Suppressor macrophage (primary cell): ENCODE measurements around the gene GSN.
"Not testable (repeated sequence)": the region's sequence is repeated elsewhere in the genome, so short reads cannot be mapped to it uniquely, and the experiment has no call there.

Source experiments
- DNase-seq, 4 experiments: peaks; one replicate each; pipeline ENCODE4 v3.0.0-alpha.2; 2020 to 2022

GSN gene

GRCh38 chr9:121288673-121289025, 20.7 kb downstream of the GSN start:
- peak; percentile 38 to 70 (median 48) for DNase-seq

DNA sequence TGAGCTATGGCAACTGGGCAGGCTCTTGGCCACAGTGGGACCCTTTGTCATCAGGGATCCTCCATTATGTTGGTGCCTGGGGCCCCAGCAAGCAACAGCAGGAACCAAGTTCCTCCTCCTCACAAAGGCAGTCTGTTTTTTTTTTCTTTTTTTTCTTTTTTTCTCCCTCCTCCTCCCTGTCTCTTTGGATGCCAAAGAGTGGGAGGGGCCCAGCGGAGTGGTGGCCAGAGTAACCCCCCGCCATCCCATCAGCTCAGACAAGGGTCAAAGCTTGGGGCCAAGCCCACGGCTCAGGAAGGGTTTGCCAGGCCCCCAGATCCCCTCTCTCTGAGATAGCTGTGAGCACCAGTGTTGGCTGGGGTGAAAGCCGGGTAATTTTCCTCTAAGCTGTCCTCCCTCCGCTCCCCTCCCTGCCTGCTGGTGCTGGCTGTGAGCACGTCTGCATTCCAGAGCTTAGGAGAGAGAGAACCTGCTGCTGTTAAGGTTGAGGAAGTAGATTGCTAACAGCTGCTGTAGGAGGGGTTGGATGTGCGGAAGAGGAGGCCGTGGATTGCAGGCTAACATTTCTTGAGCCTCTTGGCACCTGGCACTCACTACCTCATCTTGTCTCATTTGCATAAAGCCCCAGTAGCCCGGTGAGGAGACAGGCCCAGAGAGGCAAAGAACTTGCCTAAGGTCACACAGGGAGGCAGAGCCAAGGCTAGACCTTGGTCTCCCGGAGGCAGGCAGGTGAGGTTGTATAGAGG, 21.2 kb downstream of the GSN start:
- DNase-seq = peak; percentile 37 to 69 (median 65)

DNA sequence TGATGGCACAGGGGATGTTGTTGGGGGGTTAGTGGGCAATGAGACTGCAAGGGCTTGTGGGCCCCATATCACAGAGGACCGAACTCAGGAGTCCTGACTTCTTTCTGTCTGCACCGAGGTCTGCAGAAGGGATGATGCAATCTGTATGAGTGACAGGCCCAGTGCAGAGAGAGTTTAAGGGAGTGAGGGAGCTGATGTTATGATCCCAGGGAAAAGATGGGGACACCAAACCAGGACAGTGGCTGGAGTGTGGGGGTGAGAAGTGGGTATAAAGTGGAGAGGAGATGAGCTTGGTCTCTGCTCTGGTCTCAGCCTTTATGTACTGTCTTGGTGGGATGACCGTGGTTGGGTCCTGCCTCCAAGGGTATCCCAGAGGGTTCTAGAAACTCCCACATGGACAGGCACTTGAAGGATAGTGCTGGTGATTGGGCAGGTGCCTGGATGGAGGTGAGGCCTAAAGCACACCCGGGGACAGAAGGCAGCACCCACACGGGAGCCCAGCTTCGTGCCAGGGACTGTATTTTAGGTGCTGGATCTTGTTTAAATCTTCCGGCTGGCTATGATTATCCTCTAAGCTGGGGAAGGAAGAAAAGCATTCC, 21.9 kb downstream of the GSN start:
- DNase-seq = no peak

DNA sequence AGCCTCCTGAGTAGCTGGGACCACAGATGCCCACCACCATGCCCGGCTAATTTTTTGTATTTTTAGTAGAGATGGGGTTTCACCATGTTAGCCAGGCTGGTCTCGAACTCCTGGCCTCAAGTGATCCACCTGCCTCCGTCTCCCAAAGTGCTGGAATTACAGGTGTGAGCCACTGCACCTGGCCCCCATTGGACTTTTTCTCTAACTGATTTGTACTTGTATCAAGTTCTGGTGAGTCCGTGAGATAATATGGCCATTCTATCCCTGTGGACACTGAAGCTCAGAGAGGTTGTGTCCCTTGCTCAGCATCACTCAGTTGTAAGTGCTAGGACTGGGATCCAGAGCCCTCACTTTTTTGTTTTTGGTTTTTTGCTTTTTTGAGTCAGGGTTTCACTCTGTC, 23.6 kb downstream of the GSN start:
- DNase-seq = not testable (repeated sequence)

GRCh38 chr9:121292051-121292450, 24.1 kb downstream of the GSN start:
- DNase-seq = no peak

- no peak for DNase-seq
These were observed 24.9 kb downstream of the GSN start for GRCh38 chr9:121292801-121293241.

GRCh38 chr9:121294151-121294743, 26.3 kb downstream of the GSN start:
- DNase-seq = no peak

GRCh38 chr9:121294866-121295661, 27.1 kb downstream of the GSN start:
- no peak for DNase-seq

DNA sequence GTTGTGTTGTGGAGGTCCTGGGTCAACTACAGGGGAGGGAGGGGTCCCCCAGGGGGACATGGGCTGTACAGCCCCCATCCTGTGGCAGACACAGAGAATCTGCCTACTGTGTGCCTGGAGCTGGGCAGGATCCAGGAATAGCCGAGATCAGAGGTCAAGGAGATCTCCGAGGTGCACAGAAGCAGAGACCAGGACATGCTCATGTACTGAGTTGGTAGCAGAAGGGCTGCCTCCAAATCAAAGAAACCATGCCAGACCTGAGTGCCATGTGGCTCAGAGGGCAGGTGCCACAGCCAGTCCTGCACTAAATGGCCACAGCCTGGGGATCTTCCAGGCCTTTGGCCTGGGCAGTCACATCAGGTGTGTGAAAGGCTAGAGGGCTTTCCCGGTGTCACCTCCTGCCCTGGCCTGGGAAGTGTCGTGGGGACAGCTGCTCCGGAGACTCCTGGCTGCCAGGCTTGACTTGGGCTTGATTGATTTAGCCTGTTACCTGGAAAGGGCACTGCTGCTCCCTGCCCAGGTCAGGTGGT, 27.8 kb downstream of the GSN start:
- DNase-seq = no peak

GRCh38 chr9:121296213-121297127, 28.5 kb downstream of the GSN start:
- no peak for DNase-seq

DNA sequence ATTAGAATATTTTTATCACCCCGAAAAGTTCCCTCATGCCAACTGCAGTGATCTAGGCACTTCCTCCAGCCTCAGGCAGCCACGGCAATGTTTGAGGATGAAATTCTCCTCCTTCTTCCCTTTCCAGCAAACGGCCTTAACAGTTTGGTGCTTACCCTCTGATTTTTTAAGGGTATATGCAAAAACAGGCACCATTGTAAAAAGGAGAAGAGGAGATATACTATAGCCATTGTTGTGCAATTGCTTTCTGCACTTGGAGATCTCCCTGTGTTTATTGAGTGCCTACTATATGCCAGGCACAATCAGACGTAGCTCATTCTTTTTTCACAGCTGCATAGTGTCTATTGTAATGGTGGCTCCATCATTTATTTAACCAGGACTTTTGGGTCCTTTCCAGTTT, 29.4 kb downstream of the GSN start:
- DNase-seq = peak; percentile 68 to 89 (median 83)

GRCh38 chr9:121298016-121298538, 30.1 kb downstream of the GSN start:
- no peak for DNase-seq

DNA sequence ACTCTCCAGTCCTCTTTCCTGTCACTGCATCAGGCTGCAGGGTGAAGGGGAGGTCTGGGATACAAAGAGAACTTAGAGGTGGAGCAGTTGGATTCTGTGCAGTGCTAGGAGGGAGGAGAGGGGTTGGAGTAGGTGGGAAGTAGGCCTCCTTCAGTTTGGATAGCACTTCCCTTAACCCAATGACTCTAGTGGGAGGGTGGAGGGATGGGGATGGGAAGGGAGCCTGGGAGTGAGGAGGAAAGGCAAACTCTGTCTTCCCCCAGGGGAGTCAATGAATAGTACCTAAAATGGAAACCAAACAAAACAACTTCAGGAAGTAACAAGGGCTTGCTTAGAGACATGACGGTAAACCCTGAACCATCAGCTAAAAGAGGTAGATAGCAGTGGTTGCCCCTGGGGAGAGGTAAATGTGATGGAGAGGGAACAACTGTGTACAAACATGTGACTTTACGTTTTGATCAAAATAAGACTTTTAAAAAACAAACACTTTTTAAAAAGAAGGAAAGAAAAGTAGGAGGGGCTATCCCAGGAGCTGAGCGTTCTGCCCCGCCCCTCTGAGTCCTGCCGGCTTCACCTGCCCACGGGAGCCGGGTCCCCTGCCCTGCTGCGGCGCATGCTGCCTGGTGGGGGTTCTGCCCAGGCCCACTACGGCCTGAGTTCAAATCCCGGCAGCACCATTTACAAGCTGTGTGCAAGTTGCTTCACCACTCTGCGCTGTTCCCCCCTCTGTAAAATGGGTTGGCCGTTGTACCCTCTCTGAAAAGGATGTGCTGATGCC, 30.9 kb downstream of the GSN start:
- DNase-seq = peak in 2 of 4 experiments; percentile 35 to 40

DNA sequence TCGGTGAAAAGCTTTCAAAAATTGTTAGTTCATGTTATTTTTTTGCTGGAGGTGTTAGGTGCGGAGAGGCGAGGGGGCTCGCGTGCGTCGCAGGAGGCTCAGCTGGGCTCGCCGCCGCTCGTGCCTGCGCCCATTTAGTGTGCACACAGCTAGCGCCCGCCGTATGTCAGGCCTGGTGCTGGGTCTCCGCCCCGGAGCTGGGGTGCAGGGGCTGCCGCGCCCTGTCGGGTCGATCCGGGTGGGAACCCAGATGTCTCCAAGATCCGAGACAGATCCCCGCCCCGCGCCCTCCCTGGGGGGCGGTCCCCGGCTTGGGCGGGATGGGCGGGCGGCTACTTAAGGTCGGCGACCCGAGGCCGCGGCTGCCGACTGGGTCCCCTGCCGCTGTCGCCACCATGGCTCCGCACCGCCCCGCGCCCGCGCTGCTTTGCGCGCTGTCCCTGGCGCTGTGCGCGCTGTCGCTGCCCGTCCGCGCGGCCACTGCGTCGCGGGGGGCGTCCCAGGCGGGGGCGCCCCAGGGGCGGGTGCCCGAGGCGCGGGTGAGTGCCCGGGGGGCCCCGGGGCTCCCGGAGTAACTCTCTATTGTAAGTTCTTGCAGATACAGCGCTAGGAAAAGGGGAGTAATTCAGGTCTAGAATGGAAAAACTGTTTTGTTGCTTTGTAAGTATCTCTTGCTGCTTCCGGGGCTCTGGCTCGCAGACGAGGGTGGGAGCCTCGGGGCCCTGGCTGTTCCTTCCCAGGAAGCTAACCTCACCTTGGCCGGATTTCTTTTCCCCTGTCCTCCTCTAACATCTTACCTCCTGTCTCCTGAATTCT, 31.7 kb downstream of the GSN start:
- peak in 2 of 4 experiments; percentile 10 to 50 for DNase-seq

GRCh38 chr9:121300283-121301119, 32.5 kb downstream of the GSN start:
- DNase-seq = no peak

DNA sequence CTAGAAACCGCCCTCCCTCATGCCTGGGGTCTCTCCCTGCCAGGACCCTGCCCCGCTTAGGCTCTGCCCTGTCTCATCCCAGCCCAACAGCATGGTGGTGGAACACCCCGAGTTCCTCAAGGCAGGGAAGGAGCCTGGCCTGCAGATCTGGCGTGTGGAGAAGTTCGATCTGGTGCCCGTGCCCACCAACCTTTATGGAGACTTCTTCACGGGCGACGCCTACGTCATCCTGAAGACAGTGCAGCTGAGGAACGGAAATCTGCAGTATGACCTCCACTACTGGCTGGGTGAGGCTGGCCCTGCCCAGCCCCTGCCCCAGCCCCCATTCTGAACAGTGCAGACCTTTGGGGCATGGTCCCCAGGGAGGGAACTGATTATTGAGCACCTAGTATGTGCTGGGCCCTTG, 33.9 kb downstream of the GSN start:
- DNase-seq = no peak

DNA sequence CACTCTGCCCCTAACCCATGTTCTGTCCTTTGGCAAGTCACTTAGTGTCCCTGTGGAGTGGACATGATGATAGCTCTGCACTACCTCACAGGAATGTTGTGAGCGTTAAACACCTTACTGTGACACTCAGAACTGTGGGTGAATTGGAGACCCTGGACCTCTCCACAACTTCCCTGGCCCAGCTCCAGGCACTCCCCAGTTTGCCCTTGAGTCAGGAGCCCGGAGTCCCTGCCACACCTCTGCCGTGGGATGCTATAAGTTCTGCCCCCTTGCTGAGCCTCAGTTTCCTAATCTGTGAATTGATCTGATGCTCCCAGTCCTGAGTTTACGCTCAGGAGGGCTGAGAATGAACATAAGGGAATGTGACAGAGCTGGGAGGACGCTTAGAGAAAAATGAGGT, 34.4 kb downstream of the GSN start:
- DNase-seq = no peak

DNA sequence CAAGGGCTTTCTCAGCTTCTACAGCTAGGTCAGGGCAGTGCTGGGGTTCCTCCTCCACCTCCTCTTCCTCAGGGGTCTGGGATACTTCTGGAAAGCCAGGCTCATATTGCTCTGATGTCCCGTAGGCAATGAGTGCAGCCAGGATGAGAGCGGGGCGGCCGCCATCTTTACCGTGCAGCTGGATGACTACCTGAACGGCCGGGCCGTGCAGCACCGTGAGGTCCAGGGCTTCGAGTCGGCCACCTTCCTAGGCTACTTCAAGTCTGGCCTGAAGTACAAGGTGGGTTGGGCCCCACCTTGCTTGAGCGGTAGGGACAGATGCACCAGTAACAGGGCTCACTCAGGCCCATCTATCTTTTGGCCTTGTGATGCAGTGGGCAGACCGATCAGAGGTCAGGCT, 34.8 kb downstream of the GSN start:
- no peak for DNase-seq
